Tibial nerve (tissue), 4 donors: ENCODE results near the gene UBR4. TPM values are rescaled to one million over a fixed set of nuclear protein-coding genes. Genes with fewer than 3 reads are reported as not detected.

ENCODE experiments used
- DNase-seq, 2 donors: peaks; one replicate each; pipeline ENCODE4 v3.0.0-alpha.2; 2019; ENCODE audit warnings: low spot score in 2 of 2
- H3K27ac ChIP-seq, 4 donors: fragments of 200-600 bp; sonication (generic) in 3 of 4; one replicate each; pipeline ENCODE4 v1.5.1; 2017 to 2019; ENCODE audit warnings: mild to moderate bottlenecking in 1 of 4
- H3K27me3 ChIP-seq, 2 donors: fragments of 200-600 bp; sonication (generic) in 1 of 2; one replicate each; pipeline versions ENCODE4 v1.5.1 to v1.6.0; 2017 to 2019
- H3K36me3 ChIP-seq, 3 donors: fragments of 200-600 bp; sonication (generic); one replicate each; pipeline ENCODE4 v1.5.1; 2018 to 2019
- H3K4me1 ChIP-seq, 4 donors: fragments of 200-600 bp; sonication (generic) in 3 of 4; one replicate each; pipeline ENCODE4 v1.5.1; 2017 to 2019
- H3K4me3 ChIP-seq, 4 donors: fragments of 200-600 bp; sonication (generic) in 3 of 4; one replicate each; pipeline ENCODE4 v1.5.1; 2017 to 2019; ENCODE audit warnings: mild to moderate bottlenecking in 1 of 4, moderate library complexity in 1 of 4
- H3K9me3 ChIP-seq, 4 donors: fragments of 200-600 bp; sonication (generic) in 3 of 4; one replicate each; pipeline ENCODE4 v1.5.1; 2017 to 2019
- CTCF ChIP-seq, 5 experiments: fragments of 200-600 bp in 3 of 5; fragments of 450-650 bp in 2 of 5; sonication (generic) in 3 of 5; IDR thresholded peaks; one replicate each; pipeline ENCODE4 v1.5.1; 2016 to 2019; ENCODE audit warnings: antibody characterized with exemption in 5 of 5, mild to moderate bottlenecking in 3 of 5, moderate library complexity in 2 of 5
- EP300 ChIP-seq, 2 donors: sonication (generic); formaldehyde crosslinking; IDR thresholded peaks; one replicate each; pipeline ENCODE4 v1.6.1; 2017; ENCODE audit warnings: antibody characterized with exemption in 2 of 2, mild to moderate bottlenecking in 1 of 2
- POLR2A ChIP-seq, 2 donors: fragments of 450-650 bp; IDR thresholded peaks; one replicate each; pipeline ENCODE4 v1.6.1; 2017; ENCODE audit warnings: antibody characterized with exemption in 2 of 2, mild to moderate bottlenecking in 2 of 2, moderate library complexity in 2 of 2
- WGBS, 2 donors: methylation state at CpG; one replicate each; pipeline ENCODE4 v1.1.5; 2018; 5-methylcytosine and 5-hydroxymethylcytosine counted together
- total RNA-seq, 4 donors: library from RNA; depleted of rRNA; stranded (reverse); fragments of >200 nt; gene quantifications; one replicate each; pipeline ENCODE4 v1.1.0, GENCODE V29; 2016

UBR4 gene
- total RNA-seq, 4 donors from 2014 or later: 107 to 190 (median 142) TPM

- Histone ChIP-seq H3K27me3 (no peaks in the 10 kb centered on the region), H3K4me1 (peaks cover 3 to 84% (median 25%) of the 10 kb centered on the region in 4 donors), H3K9me3 (no peaks in the 10 kb centered on the region), H3K27ac (no peak overlapping the region), H3K4me3 (no peak overlapping the region), H3K36me3 (peaks cover 0 to 1% (median 0%) of the 10 kb centered on the region in 3 donors)
- TF ChIP-seq CTCF (IDR thresholded peaks at IDR 0.05) (no peak), POLR2A (IDR thresholded peaks at IDR 0.05) (no peak), EP300 (IDR thresholded peaks at IDR 0.05) (no peak)
- DNase-seq: no peak
- 80 to 82% methylated on average over 5 of the region's 5 CpGs for WGBS, 2 donors
These were observed 4.2 kb downstream of the UBR4 start for GRCh38 chr1:19205845-19206244.

- H3K9me3 ChIP-seq: no peaks in the 10 kb centered on the region
- H3K4me3 ChIP-seq: no peak overlapping the region
- H3K27me3 ChIP-seq: no peaks in the 10 kb centered on the region
- peaks cover 0 to 3% (median 0%) of the 10 kb centered on the region in 3 donors for H3K36me3 ChIP-seq
- no peak for DNase-seq
- no peak for TF ChIP-seq EP300 (IDR thresholded peaks at IDR 0.05)
- TF ChIP-seq POLR2A (IDR thresholded peaks at IDR 0.05): no peak
- no peak for TF ChIP-seq CTCF (IDR thresholded peaks at IDR 0.05)
- WGBS, 2 donors: 88 to 91% methylated on average over 1 of the region's 1 CpG
- H3K4me1 ChIP-seq: peaks cover 3 to 84% (median 23%) of the 10 kb centered on the region in 4 donors
- H3K27ac ChIP-seq: no peak overlapping the region
These were observed 4.7 kb downstream of the UBR4 start for GRCh38 chr1:19205403-19205802.

GRCh38 chr1:19204446-19205266 is 5.4 kb downstream of the UBR4 start:
- Histone ChIP-seq H3K27ac (no peak overlapping the region), H3K4me1 (peaks cover 3 to 88% (median 23%) of the 10 kb centered on the region in 4 donors), H3K27me3 (no peaks in the 10 kb centered on the region), H3K36me3 (peaks cover 0 to 3% (median 0%) of the 10 kb centered on the region in 3 donors), H3K4me3 (no peak overlapping the region), H3K9me3 (no peaks in the 10 kb centered on the region)
- no peak for TF ChIP-seq CTCF (IDR thresholded peaks at IDR 0.05)
- DNase-seq: no peak
- WGBS, 2 donors: 79 to 82% methylated on average over 6 of the region's 6 CpGs

- H3K27ac ChIP-seq: no peak overlapping the region
- no peaks in the 10 kb centered on the region for H3K9me3 ChIP-seq
- H3K4me1 ChIP-seq: peaks cover 0 to 84% (median 16%) of the 10 kb centered on the region in 4 donors
- no peak for DNase-seq
- 79 to 87% methylated on average over 2 of the region's 2 CpGs for WGBS, 2 donors
- no peaks in the 10 kb centered on the region for H3K27me3 ChIP-seq
- TF ChIP-seq CTCF (IDR thresholded peaks at IDR 0.05) (no peak), EP300 (IDR thresholded peaks at IDR 0.05) (no peak), POLR2A (IDR thresholded peaks at IDR 0.05) (no peak)
- H3K36me3 ChIP-seq: peaks cover 0 to 15% (median 0%) of the 10 kb centered on the region in 3 donors
- no peak overlapping the region for H3K4me3 ChIP-seq
These were observed 6.6 kb downstream of the UBR4 start for GRCh38 chr1:19203440-19203839.

GRCh38 chr1:19202396-19202795 is 7.7 kb downstream of the UBR4 start:
- Histone ChIP-seq H3K4me1 (peaks cover 0 to 74% (median 13%) of the 10 kb centered on the region in 4 donors), H3K9me3 (no peaks in the 10 kb centered on the region), H3K27ac (no peak overlapping the region), H3K36me3 (peaks cover under 1 to 25% (median 5%) of the 10 kb centered on the region in 3 donors), H3K4me3 (no peak overlapping the region), H3K27me3 (no peaks in the 10 kb centered on the region)
- 85 to 91% methylated on average over 3 of the region's 3 CpGs for WGBS, 2 donors
- TF ChIP-seq EP300 (IDR thresholded peaks at IDR 0.05) (no peak), POLR2A (IDR thresholded peaks at IDR 0.05) (no peak), CTCF (IDR thresholded peaks at IDR 0.05) (no peak)
- DNase-seq: no peak
